ENCODE data around the gene DENND1B. TPM values are rescaled to one million over a fixed set of nuclear protein-coding genes. Genes with fewer than 3 reads are reported as not detected.
"Not testable (repeated sequence)": the region's sequence is repeated elsewhere in the genome, so short reads cannot be mapped to it uniquely, and the experiment has no call there.

The DENND1B gene
- total and polyA plus RNA-seq, 2 experiments from 2014 or later = 3.7 to 18.6 TPM

DNA sequence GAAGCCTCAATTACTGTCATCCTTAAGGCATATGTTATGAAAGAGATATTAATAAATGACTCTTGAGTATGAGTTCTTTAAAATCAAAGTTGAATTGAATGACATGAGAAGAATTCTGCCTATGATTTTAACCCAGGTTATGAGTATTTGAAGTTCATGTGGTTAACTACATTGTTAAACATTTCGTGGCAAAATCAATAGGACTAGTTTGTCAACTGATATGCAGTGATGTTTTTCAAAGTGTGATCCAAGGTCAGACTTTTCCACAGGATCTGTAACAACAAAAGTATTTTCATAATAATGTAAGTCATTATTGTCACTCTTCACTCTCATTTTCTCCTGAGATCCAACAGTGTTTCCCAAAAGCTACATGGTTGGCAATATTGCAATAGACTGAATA, 189.5 kb downstream of the DENND1B start:
- Histone ChIP-seq H3K4me3 (no peak overlapping the region), H3K36me3 (replicated peaks; ENCODE audit: insufficient read depth, low read depth) (no peaks in the 10 kb centered on the region), H3K79me2 (no peaks in the 10 kb centered on the region), H3K9me3 (ENCODE audit: low read depth) (no peaks in the 10 kb centered on the region), H3K27me3 (no peaks in the 10 kb centered on the region), H3K9me2 (replicated peaks; ENCODE audit: insufficient read depth) (no peaks in the 10 kb centered on the region), H4K20me1 (ENCODE audit: insufficient read depth, poor library complexity, severe bottlenecking) (no peaks in the 10 kb centered on the region), H2AFZ (no peak overlapping the region), H3K4me1 (ENCODE audit: insufficient read depth) (no peaks in the 10 kb centered on the region), H3K4me2 (no peak overlapping the region), H3K27ac (no peak overlapping the region)
- DNase-seq (ENCODE audit: low spot score) = no peak
- WGBS (ENCODE audit: low lambda C conversion rate, missing lambda C conversion rate) = 78% methylated on average over 1 of the region's 1 CpG
- TF ChIP-seq, protein P1, sequence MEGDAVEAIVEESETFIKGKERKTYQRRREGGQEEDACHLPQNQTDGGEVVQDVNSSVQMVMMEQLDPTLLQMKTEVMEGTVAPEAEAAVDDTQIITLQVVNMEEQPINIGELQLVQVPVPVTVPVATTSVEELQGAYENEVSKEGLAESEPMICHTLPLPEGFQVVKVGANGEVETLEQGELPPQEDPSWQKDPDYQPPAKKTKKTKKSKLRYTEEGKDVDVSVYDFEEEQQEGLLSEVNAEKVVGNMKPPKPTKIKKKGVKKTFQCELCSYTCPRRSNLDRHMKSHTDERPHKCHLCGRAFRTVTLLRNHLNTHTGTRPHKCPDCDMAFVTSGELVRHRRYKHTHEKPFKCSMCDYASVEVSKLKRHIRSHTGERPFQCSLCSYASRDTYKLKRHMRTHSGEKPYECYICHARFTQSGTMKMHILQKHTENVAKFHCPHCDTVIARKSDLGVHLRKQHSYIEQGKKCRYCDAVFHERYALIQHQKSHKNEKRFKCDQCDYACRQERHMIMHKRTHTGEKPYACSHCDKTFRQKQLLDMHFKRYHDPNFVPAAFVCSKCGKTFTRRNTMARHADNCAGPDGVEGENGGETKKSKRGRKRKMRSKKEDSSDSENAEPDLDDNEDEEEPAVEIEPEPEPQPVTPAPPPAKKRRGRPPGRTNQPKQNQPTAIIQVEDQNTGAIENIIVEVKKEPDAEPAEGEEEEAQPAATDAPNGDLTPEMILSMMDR (IDR thresholded peaks at IDR 0.05; ENCODE audit: poor library complexity) = no peak
- TF ChIP-seq EZH2 (IDR thresholded peaks at IDR 0.05; ENCODE audit: borderline replicate concordance) (no peak), EZH2phosphoT487 (IDR thresholded peaks at IDR 0.05; ENCODE audit: low read depth, severe bottlenecking, unreplicated experiment) (no peak)

DNA sequence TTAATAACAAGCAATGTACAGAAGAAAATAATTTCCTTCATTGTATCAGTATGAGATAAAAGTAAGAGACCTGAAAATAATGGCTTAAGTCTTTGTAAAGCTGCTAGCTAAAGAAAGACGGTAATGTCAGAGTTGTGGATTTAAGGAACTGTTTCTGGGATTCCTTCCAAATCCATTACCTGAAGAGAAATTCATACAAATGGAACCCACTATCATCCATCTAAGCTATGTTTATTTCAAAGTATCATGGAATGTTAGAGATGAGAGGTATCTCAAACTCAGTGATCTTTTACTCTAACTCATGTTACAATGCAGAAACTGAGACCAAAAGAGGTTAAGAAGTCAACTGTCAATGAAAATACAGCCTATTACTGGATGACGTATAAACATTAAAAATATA, 197.7 kb downstream of the DENND1B start:
- TF ChIP-seq EZH2phosphoT487 (IDR thresholded peaks at IDR 0.05; ENCODE audit: low read depth, severe bottlenecking, unreplicated experiment) (no peak), EZH2 (IDR thresholded peaks at IDR 0.05; ENCODE audit: borderline replicate concordance) (no peak)
- TF ChIP-seq, protein P1 (IDR thresholded peaks at IDR 0.05; ENCODE audit: poor library complexity) = no peak
- Histone ChIP-seq H4K20me1 (ENCODE audit: insufficient read depth, poor library complexity, severe bottlenecking) (no peaks in the 10 kb centered on the region), H3K4me1 (ENCODE audit: insufficient read depth) (no peaks in the 10 kb centered on the region), H2AFZ (no peak overlapping the region), H3K36me3 (replicated peaks; ENCODE audit: insufficient read depth, low read depth) (no peaks in the 10 kb centered on the region), H3K4me3 (no peak overlapping the region), H3K4me2 (no peak overlapping the region), H3K79me2 (no peaks in the 10 kb centered on the region), H3K27me3 (no peaks in the 10 kb centered on the region), H3K9me3 (ENCODE audit: low read depth) (no peaks in the 10 kb centered on the region), H3K9me2 (replicated peaks; ENCODE audit: insufficient read depth) (no peaks in the 10 kb centered on the region), H3K27ac (no peak overlapping the region)
- no peak for DNase-seq (ENCODE audit: low spot score)
- WGBS (ENCODE audit: low lambda C conversion rate, missing lambda C conversion rate) = 76% methylated on average over 2 of the region's 2 CpGs

DNA sequence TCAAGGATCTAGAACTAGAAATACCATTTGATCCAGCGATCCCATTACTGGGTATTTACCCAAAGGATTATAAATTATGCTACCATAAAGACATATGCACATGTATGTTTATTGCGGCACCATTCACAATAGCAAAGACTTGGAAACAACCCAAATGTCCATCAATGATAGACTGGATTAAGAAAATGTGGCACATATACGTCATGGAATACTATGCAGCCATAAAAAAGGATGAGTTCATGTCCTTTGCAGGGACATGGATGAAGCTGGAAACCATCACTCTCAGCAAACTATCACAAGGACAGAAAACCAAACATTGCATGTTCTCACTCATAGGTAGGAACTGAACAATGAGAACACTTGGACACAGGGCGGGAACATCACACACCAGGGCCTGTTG, 199.7 kb downstream of the DENND1B start:
- H3K4me1 ChIP-seq (ENCODE audit: insufficient read depth) = not testable (repeated sequence)
- whole genome bisulfite sequencing (ENCODE audit: low lambda C conversion rate, missing lambda C conversion rate) = 96% methylated on average over 4 of the region's 4 CpGs

DNA sequence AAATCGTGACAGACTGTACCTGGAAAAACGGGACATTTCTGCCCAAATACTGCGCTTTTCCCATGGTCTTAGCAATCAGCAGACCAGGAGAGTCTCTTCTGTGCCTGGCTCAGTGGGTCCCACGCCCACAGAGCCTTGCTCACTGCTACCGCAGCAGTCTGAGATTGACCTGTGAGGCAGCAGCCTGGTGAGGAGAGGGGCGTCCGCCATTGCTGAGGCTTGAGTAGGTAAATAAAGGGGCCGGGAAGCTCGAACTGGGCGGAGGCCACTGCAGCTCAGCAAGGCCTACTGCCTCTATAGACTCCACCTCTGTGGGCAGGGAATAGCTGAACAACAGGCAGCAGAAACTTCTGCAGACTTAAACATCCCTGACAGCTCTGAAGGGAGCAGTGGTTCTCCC, 203.1 kb downstream of the DENND1B start:
- Histone ChIP-seq H3K4me3 (no peak overlapping the region), H3K4me2 (no peak overlapping the region), H4K20me1 (ENCODE audit: insufficient read depth, poor library complexity, severe bottlenecking) (no peaks in the 10 kb centered on the region), H3K27ac (no peak overlapping the region), H3K36me3 (replicated peaks; ENCODE audit: insufficient read depth, low read depth) (no peaks in the 10 kb centered on the region), H3K9me3 (ENCODE audit: low read depth) (no peaks in the 10 kb centered on the region), H3K9me2 (replicated peaks; ENCODE audit: insufficient read depth) (no peaks in the 10 kb centered on the region), H3K79me2 (no peaks in the 10 kb centered on the region), H3K4me1 (ENCODE audit: insufficient read depth) (no peaks in the 10 kb centered on the region), H3K27me3 (no peaks in the 10 kb centered on the region), H2AFZ (no peak overlapping the region)
- 94% methylated on average over 10 of the region's 10 CpGs for WGBS (ENCODE audit: low lambda C conversion rate, missing lambda C conversion rate)
- no peak for TF ChIP-seq EZH2phosphoT487 (IDR thresholded peaks at IDR 0.05; ENCODE audit: low read depth, severe bottlenecking, unreplicated experiment)
- no peak for TF ChIP-seq EZH2 (IDR thresholded peaks at IDR 0.05; ENCODE audit: borderline replicate concordance)
- TF ChIP-seq, protein P1 (IDR thresholded peaks at IDR 0.05; ENCODE audit: poor library complexity) = no peak
- DNase-seq (ENCODE audit: low spot score) = no peak

More for the DNA sequence above, 199.7 kb downstream of the DENND1B start:
- not testable (repeated sequence) for H3K79me2 ChIP-seq; H3K36me3 ChIP-seq (replicated peaks; ENCODE audit: insufficient read depth, low read depth); H3K4me3 ChIP-seq; DNase-seq (ENCODE audit: low spot score); H3K9me3 ChIP-seq (ENCODE audit: low read depth); H3K4me2 ChIP-seq; H3K27me3 ChIP-seq; H4K20me1 ChIP-seq (ENCODE audit: insufficient read depth, poor library complexity, severe bottlenecking); H3K9me2 ChIP-seq (replicated peaks; ENCODE audit: insufficient read depth); H3K27ac ChIP-seq; H2AFZ ChIP-seq
